HL-60 (cell line): Measurements from ENCODE around the gene ARHGEF1.

Source experiments
- DNase-seq, 2 experiments: peaks; one replicate each; pipeline ENCODE4 v3.0.0-alpha.2; 2010 to 2020; ENCODE audit warnings: low read depth in 1 of 2, low spot score in 1 of 2
- H3K27ac ChIP-seq: fragments of 250-450 bp; sonication (Bioruptor Pico); replicated peaks from 2 replicates; pipeline ENCODE4 v1.5.1; 2020; ENCODE audit warnings: mild to moderate bottlenecking, moderate library complexity
- H3K27me3 ChIP-seq: fragments of 250-450 bp; sonication (Bioruptor Pico); 2 replicates; pipeline ENCODE4 v1.5.1; 2021; ENCODE audit warnings: mild to moderate bottlenecking, moderate library complexity; ENCODE audit not compliant: insufficient read depth, poor library complexity, severe bottlenecking
- H3K4me3 ChIP-seq: replicated peaks from 2 replicates; pipeline ENCODE4 v1.5.1; 2011; ENCODE audit warnings: mild to moderate bottlenecking, control low read depth, low read length; ENCODE audit not compliant: insufficient read depth
- GABPA ChIP-seq: IDR thresholded peaks from 2 replicates; pipeline ENCODE4 v1.6.1; 2012; ENCODE audit warnings: low read depth
- POLR2AphosphoS5 ChIP-seq: IDR thresholded peaks from 2 replicates; pipeline ENCODE4 v1.6.1; 2012; ENCODE audit warnings: low read depth
- SPI1 ChIP-seq: IDR thresholded peaks from 2 replicates; pipeline ENCODE4 v1.6.1; 2012; ENCODE audit warnings: low read depth, mild to moderate bottlenecking, borderline replicate concordance
- TF ChIP-seq, protein P1 (sequence below): IDR thresholded peaks from 2 replicates; pipeline ENCODE4 v1.6.1; 2012; ENCODE audit warnings: low read depth; ENCODE audit not compliant: insufficient replicate concordance
- TF ChIP-seq, protein P2 (sequence below): IDR thresholded peaks from one replicate; pipeline ENCODE4 v1.5.1; 2011; ENCODE audit warnings: low read length, control low read depth, inconsistent platforms; ENCODE audit not compliant: insufficient read depth

The ARHGEF1 gene

DNA sequence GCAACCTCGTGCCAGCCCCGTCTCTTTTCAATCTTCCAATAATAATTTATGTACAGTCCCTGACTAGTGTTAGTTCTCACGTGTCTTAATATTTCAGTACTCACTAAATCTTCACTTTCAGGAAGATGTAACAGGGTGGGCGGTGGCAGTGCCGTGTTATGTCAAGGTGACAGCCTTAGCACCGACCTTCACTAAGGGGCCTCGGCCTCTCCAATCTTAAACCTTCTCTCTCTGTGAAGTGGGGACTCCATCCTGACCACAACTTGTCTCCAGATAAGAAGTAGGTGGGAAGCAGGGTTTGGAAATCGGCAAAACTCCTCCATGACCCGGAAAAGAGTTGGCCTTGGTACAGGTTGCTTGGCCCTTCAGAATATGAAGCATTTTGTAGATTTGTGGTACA lies 21.1 kb upstream of the ARHGEF1 start:
- Histone ChIP-seq H3K4me3 (peak overlapping the region; percentile 87), H3K27ac (peak overlapping the region; percentile 92), H3K27me3 (no peaks in the 10 kb centered on the region)
- DNase-seq = no peak
- TF ChIP-seq SPI1 = no peak
- TF ChIP-seq, protein P1, sequence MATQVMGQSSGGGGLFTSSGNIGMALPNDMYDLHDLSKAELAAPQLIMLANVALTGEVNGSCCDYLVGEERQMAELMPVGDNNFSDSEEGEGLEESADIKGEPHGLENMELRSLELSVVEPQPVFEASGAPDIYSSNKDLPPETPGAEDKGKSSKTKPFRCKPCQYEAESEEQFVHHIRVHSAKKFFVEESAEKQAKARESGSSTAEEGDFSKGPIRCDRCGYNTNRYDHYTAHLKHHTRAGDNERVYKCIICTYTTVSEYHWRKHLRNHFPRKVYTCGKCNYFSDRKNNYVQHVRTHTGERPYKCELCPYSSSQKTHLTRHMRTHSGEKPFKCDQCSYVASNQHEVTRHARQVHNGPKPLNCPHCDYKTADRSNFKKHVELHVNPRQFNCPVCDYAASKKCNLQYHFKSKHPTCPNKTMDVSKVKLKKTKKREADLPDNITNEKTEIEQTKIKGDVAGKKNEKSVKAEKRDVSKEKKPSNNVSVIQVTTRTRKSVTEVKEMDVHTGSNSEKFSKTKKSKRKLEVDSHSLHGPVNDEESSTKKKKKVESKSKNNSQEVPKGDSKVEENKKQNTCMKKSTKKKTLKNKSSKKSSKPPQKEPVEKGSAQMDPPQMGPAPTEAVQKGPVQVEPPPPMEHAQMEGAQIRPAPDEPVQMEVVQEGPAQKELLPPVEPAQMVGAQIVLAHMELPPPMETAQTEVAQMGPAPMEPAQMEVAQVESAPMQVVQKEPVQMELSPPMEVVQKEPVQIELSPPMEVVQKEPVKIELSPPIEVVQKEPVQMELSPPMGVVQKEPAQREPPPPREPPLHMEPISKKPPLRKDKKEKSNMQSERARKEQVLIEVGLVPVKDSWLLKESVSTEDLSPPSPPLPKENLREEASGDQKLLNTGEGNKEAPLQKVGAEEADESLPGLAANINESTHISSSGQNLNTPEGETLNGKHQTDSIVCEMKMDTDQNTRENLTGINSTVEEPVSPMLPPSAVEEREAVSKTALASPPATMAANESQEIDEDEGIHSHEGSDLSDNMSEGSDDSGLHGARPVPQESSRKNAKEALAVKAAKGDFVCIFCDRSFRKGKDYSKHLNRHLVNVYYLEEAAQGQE = no peak
- TF ChIP-seq, protein P2, sequence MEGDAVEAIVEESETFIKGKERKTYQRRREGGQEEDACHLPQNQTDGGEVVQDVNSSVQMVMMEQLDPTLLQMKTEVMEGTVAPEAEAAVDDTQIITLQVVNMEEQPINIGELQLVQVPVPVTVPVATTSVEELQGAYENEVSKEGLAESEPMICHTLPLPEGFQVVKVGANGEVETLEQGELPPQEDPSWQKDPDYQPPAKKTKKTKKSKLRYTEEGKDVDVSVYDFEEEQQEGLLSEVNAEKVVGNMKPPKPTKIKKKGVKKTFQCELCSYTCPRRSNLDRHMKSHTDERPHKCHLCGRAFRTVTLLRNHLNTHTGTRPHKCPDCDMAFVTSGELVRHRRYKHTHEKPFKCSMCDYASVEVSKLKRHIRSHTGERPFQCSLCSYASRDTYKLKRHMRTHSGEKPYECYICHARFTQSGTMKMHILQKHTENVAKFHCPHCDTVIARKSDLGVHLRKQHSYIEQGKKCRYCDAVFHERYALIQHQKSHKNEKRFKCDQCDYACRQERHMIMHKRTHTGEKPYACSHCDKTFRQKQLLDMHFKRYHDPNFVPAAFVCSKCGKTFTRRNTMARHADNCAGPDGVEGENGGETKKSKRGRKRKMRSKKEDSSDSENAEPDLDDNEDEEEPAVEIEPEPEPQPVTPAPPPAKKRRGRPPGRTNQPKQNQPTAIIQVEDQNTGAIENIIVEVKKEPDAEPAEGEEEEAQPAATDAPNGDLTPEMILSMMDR = no peak
- no peak for TF ChIP-seq POLR2AphosphoS5
- TF ChIP-seq GABPA = no peak

DNA sequence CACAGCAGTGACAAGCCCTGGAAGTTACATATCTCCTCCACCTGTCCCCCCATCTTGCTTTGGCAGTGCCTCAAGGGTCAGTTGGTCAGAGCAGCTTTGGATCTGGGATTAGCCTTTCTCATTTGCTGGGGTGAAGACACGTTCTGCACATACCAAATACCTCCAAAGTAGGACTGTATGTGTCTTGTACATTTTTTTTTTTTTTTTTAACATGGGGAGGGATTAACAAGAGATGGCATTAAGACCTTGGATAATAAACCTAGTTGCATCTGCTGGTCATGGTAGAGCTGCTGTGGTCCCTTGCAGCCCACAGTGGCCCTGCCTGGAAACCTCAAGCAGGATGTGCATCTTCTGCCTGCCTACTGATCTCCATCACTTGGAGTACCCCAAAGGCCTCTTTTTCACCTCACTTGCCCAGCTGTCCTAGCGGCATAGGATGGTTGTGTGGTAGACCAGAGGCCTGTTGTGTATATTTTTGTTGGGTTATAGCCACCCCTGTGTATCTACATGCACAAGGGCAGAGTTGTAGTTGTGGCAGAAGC lies 20.5 kb upstream of the ARHGEF1 start:
- TF ChIP-seq GABPA = no peak
- no peak for TF ChIP-seq SPI1
- no peak for TF ChIP-seq POLR2AphosphoS5
- TF ChIP-seq, protein P2 = no peak
- TF ChIP-seq, protein P1 = no peak
- Histone ChIP-seq H3K27me3 (no peaks in the 10 kb centered on the region), H3K27ac (peak overlapping the region; percentile 26), H3K4me3 (peak overlapping the region; percentile 87)
- DNase-seq = no peak

DNA sequence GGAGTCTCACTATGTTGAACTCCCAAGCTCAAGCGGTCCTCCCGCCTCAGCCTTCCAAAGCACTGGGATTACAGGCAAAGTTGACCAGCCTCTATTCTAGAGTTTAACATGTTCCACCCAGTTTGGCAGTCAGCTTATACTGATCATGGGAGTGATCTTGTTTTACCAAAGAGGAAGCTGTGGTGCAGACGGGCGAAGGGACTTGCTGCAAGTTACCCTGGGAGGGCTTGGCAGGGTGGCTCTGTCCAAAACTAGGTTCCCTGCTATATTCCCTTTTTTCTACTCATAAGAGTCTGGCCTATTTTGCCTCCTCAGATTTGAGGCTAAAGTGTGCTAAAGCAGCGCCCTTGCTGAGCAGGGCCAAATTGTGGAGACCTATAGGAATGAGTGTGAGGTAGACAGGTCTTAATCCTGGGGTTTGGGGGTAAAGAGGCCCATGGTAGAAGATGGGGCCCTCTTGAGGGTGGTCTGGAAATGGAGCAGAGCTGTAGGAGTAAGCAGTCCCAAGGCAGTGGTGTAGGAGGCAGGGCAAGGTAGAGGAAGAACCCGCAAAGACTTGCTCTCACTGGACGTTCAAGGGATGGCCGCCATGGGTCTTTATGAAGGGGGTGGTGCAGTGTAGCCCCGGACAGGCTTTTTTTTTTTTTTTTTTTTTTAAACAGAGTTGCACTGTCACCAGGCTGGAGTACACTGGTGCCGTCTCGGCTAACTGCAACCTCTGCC lies 19.6 kb upstream of the ARHGEF1 start:
- Histone ChIP-seq H3K27ac (peak overlapping the region; percentile 26), H3K4me3 (peak overlapping the region; percentile 87)

More for the DNA sequence above, 19.6 kb upstream of the ARHGEF1 start:
- no peaks in the 10 kb centered on the region for H3K27me3 ChIP-seq
- no peak for TF ChIP-seq GABPA
- TF ChIP-seq SPI1 = peak; percentile 44; the same call in 1 of the 2 replicates
- TF ChIP-seq, protein P1 = peak; percentile 55
- TF ChIP-seq, protein P2 = no peak
- no peak for TF ChIP-seq POLR2AphosphoS5
- DNase-seq = peak; percentile 59 to 90
